ENCODE measurements around the gene ADAMTS12. TPM values are rescaled to one million over a fixed set of nuclear protein-coding genes. Genes with fewer than 3 reads are reported as not detected.
A peak's percentile ranks its signal among the peaks of the same experiment; 100 is the strongest.

ADAMTS12 gene
- polyA plus RNA-seq, 1 of the 3 experiments (the other 2 are of a cell fraction), result 2.5 TPM

- CTCF ChIA-PET, result no interaction called here
- no peaks in the 10 kb centered on the region for H3F3A ChIP-seq (replicated peaks; ENCODE audit: insufficient read depth)
- H2AFZ ChIP-seq (ENCODE audit: low read depth), result no peak overlapping the region
- no peaks in the 10 kb centered on the region for H3K36me3 ChIP-seq (replicated peaks in 1 of 2; ENCODE audit: control insufficient read depth in 1 of 2, insufficient read depth in 2 of 2, low read length in 1 of 2)
- WGBS (ENCODE audit: low lambda C conversion rate), result 57% methylated on average over 4 of the region's 4 CpGs
- no peaks in the 10 kb centered on the region; a peak in 1 of 4 replicates for H3K4me1 ChIP-seq (ENCODE audit: control insufficient read depth in 1 of 2, insufficient read depth in 2 of 2, low read depth in 1 of 2, low read length in 1 of 2)
- H3K9me3 ChIP-seq, result no peaks in the 10 kb centered on the region
- TF ChIP-seq NFIC (IDR thresholded peaks at IDR 0.05; ENCODE audit: borderline replicate concordance), result no peak
- no peak for TF ChIP-seq JUND (IDR thresholded peaks at IDR 0.05)
- TF ChIP-seq MEF2A (IDR thresholded peaks at IDR 0.05; ENCODE audit: borderline replicate concordance, low read depth), result no peak
- no peaks in the 10 kb centered on the region for H4K20me1 ChIP-seq (ENCODE audit: insufficient read depth)
- H3K4me3 ChIP-seq (ENCODE audit: low read depth in 2 of 2, low read length in 1 of 2), result no peak overlapping the region
- DNase-seq, result no peak
- no peaks in the 10 kb centered on the region for H3K79me2 ChIP-seq (ENCODE audit: insufficient read depth)
- no peaks in the 10 kb centered on the region for H3K9me2 ChIP-seq
- POLR2A ChIA-PET, result no interaction called here
- no peak overlapping the region for H3K4me2 ChIP-seq
- no peaks in the 10 kb centered on the region for H3K27me3 ChIP-seq (ENCODE audit: insufficient read depth)
- no peak overlapping the region for H3K9ac ChIP-seq
- 0 out of 4 replicates have a peak overlapping the region, but pooled peaks of 1 of the 2 experiments have one; percentile 14 for H3K27ac ChIP-seq (ENCODE audit: low read depth in 2 of 2, low read length in 1 of 2)
These were observed 37.0 kb downstream of the ADAMTS12 start for GRCh38 chr5:33854733-33855151.

GRCh38 chr5:33852837-33853236, 39.0 kb downstream of the ADAMTS12 start:
- no peaks in the 10 kb centered on the region for H3K9me3 ChIP-seq
- CTCF ChIA-PET, result no interaction called here
- WGBS (ENCODE audit: low lambda C conversion rate), result 46% methylated on average over 3 of the region's 3 CpGs
- H3K4me3 ChIP-seq (ENCODE audit: low read depth in 2 of 2, low read length in 1 of 2), result no peak overlapping the region
- POLR2A ChIA-PET, result no interaction called here
- TF ChIP-seq TEAD4 (IDR thresholded peaks at IDR 0.05; ENCODE audit: borderline replicate concordance, insufficient read depth) (no peak), MXI1 (IDR thresholded peaks at IDR 0.05; ENCODE audit: low read depth, low read length) (no peak), RAD21 (IDR thresholded peaks at IDR 0.05; ENCODE audit: low read length) (no peak), GABPA (IDR thresholded peaks at IDR 0.05; ENCODE audit: low read depth) (no peak), ELF1 (IDR thresholded peaks at IDR 0.05) (no peak), RXRA (IDR thresholded peaks at IDR 0.05; ENCODE audit: borderline replicate concordance, low read depth) (no peak), RCOR1 (IDR thresholded peaks at IDR 0.05; ENCODE audit: low read length) (no peak), USF1 (IDR thresholded peaks at IDR 0.05; ENCODE audit: borderline replicate concordance, low read depth) (no peak)
- TF ChIP-seq, protein P1, sequence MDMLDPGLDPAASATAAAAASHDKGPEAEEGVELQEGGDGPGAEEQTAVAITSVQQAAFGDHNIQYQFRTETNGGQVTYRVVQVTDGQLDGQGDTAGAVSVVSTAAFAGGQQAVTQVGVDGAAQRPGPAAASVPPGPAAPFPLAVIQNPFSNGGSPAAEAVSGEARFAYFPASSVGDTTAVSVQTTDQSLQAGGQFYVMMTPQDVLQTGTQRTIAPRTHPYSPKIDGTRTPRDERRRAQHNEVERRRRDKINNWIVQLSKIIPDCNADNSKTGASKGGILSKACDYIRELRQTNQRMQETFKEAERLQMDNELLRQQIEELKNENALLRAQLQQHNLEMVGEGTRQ (IDR thresholded peaks at IDR 0.05; ENCODE audit: borderline replicate concordance, low read depth, low read length), result no peak
- H3K79me2 ChIP-seq (ENCODE audit: insufficient read depth), result no peaks in the 10 kb centered on the region
- H3K27me3 ChIP-seq (ENCODE audit: insufficient read depth), result no peaks in the 10 kb centered on the region
- H3F3A ChIP-seq (replicated peaks; ENCODE audit: insufficient read depth), result no peaks in the 10 kb centered on the region
- no peaks in the 10 kb centered on the region for H3K9me2 ChIP-seq
- H3K36me3 ChIP-seq (replicated peaks in 1 of 2; ENCODE audit: control insufficient read depth in 1 of 2, insufficient read depth in 2 of 2, low read length in 1 of 2), result no peaks in the 10 kb centered on the region
- no peak overlapping the region for H2AFZ ChIP-seq (ENCODE audit: low read depth)
- H3K27ac ChIP-seq (ENCODE audit: low read depth in 2 of 2, low read length in 1 of 2), result no peak overlapping the region; a peak in 1 of 4 replicates
- DNase-seq, result no peak
- H3K9ac ChIP-seq, result no peak overlapping the region
- 0 out of 2 replicates have a peak overlapping the region, but pooled peaks have one; percentile 15 for H3K4me2 ChIP-seq
- no peaks in the 10 kb centered on the region for H4K20me1 ChIP-seq (ENCODE audit: insufficient read depth)
- no peaks in the 10 kb centered on the region; a peak in 1 of 4 replicates for H3K4me1 ChIP-seq (ENCODE audit: control insufficient read depth in 1 of 2, insufficient read depth in 2 of 2, low read depth in 1 of 2, low read length in 1 of 2)

Data from SK-N-SH (cell line).